Measurements from ENCODE around the gene CRIM1.

CRIM1 gene

GRCh38 chr2:36373149-36373926 is 17.8 kb downstream of the CRIM1 start:
- DNase-seq, result no peak

- DNase-seq, result no peak
These were observed 19.0 kb downstream of the CRIM1 start for GRCh38 chr2:36374585-36374984.

- peak; percentile 61 for DNase-seq
These were observed 20.8 kb downstream of the CRIM1 start for GRCh38 chr2:36376319-36376765.

- DNase-seq, result no peak
These were observed 21.6 kb downstream of the CRIM1 start for GRCh38 chr2:36376992-36377738.

- DNase-seq, result no peak
These were observed 24.3 kb downstream of the CRIM1 start for GRCh38 chr2:36379710-36380448.

- no peak for DNase-seq
These were observed 25.3 kb downstream of the CRIM1 start for GRCh38 chr2:36380624-36381481.

GRCh38 chr2:36381993-36382392 is 26.4 kb downstream of the CRIM1 start:
- no peak for DNase-seq

GRCh38 chr2:36382472-36382871 is 26.9 kb downstream of the CRIM1 start:
- DNase-seq, result no peak

- no peak for DNase-seq
These were observed 28.1 kb downstream of the CRIM1 start for GRCh38 chr2:36383726-36384125.

- no peak for DNase-seq
These were observed 28.9 kb downstream of the CRIM1 start for GRCh38 chr2:36384454-36384853.

GRCh38 chr2:36385603-36386002 is 30.0 kb downstream of the CRIM1 start:
- no peak for DNase-seq

GRCh38 chr2:36387258-36387916 is 31.8 kb downstream of the CRIM1 start:
- no peak for DNase-seq

GRCh38 chr2:36388472-36388871 is 32.9 kb downstream of the CRIM1 start:
- no peak for DNase-seq

- no peak for DNase-seq
These were observed 33.5 kb downstream of the CRIM1 start for GRCh38 chr2:36389091-36389564.

- no peak for DNase-seq
These were observed 34.0 kb downstream of the CRIM1 start for GRCh38 chr2:36389577-36389976.

- peak; percentile 1 for DNase-seq
These were observed 37.1 kb downstream of the CRIM1 start for GRCh38 chr2:36392571-36393255.

GRCh38 chr2:36393738-36394256 is 38.2 kb downstream of the CRIM1 start:
- DNase-seq, result no peak

GRCh38 chr2:36394804-36395203 is 39.2 kb downstream of the CRIM1 start:
- no peak for DNase-seq

- no peak for DNase-seq
These were observed 40.3 kb downstream of the CRIM1 start for GRCh38 chr2:36395866-36396265.

- DNase-seq, result no peak
These were observed 41.4 kb downstream of the CRIM1 start for GRCh38 chr2:36396878-36397539.
